ENCODE measurements around the gene CACNG8. TPM values are rescaled to one million over a fixed set of nuclear protein-coding genes. Genes with fewer than 3 reads are reported as not detected.
"Not testable (repeated sequence)": the region's sequence is repeated elsewhere in the genome, so short reads cannot be mapped to it uniquely, and the experiment has no call there.

The CACNG8 gene
- total and polyA plus RNA-seq, 8 donors, result under 0.01 to 0.45 (median 0.01) TPM; not detected in 4

DNA sequence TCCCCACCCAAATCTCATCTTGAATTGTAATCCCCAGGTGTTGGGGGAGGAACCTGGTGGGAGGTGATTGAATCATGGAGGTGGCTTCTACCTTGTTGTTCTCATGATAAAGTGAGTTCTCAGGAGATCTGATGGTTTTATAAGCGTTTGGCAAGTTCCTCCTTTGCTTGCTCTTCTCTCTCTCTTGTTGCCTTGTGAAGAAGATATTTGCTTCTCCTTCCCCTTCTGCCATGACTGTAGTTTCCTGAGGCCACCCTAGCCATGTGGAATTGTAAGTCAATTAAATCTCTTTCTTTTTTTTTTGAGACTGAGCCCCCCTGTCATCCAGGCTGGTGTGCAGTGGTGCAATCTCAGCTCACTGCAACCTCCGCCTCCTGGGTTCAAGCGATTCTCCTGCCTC is 66.6 kb downstream of the CACNG8 start:
- Histone ChIP-seq H3K9me3 (no peaks in the 10 kb centered on the region), H3K27me3 (peaks cover 0 to 90% (median 5%) of the 10 kb centered on the region in 3 donors), H3K27ac (no peak overlapping the region), H3K36me3 (no peaks in the 10 kb centered on the region), H3K4me3 (no peak overlapping the region), H3K4me1 (peaks cover 0 to 5% (median under 1%) of the 10 kb centered on the region in 4 donors)
- intact Hi-C loops (cut with DNase I; ENCODE audit: low total_unique reads), result loop anchor here (10.0 kb wide), 2 partner anchors 124 to 184 kb away; partner anchors contain the start of gene CACNG7
- TF ChIP-seq POLR2A (IDR thresholded peaks at IDR 0.05), result no peak
- TF ChIP-seq EP300 (IDR thresholded peaks at IDR 0.05), result no peak
- TF ChIP-seq CTCF (IDR thresholded peaks at IDR 0.05), result no peak
- 72 to 80% (median 73%) methylated on average over 3 of the region's 3 CpGs for WGBS, 5 donors
- DNase-seq, result no peak

DNA sequence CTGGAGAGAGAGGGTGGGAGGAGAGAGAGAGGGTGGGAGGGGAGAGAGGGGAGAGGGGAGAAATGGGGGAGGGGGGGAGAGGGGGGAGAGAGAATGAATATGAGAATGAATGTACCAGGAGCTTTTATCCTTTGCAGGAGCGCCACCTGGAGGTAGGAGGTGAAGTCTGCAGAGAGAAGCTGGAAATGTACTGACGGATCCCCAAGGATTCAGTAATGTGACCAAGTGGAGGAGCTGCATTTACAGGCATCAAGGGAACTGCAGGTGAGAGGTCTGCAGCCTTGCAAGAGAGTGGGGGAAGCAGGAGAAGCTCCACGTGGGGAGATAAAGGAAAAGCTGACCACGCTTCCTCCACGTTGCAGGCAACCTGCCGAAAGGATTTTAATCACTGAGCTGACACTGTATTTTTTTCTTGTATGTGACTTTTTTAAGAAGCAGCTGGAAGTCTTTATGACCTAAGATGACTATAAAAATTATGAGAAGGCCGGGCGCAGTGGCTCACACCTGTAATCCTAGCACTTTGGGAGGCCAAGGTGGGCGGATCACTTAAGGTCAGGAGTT is 67.3 kb downstream of the CACNG8 start:
- peaks cover 0 to 86% (median 0%) of the 10 kb centered on the region in 3 donors for H3K27me3 ChIP-seq
- peak; percentile 66 to 71 for DNase-seq
- no peak overlapping the region for H3K27ac ChIP-seq
- 31 to 39% (median 35%) methylated on average over 9 of the region's 9 CpGs for WGBS, 5 donors
- no peaks in the 10 kb centered on the region for H3K36me3 ChIP-seq
- no peak overlapping the region for H3K4me3 ChIP-seq
- peak in 4 of 7 experiments; percentile 37 to 67 (median 42) for TF ChIP-seq CTCF (IDR thresholded peaks at IDR 0.05)
- no peak for TF ChIP-seq EP300 (IDR thresholded peaks at IDR 0.05)
- TF ChIP-seq POLR2A (IDR thresholded peaks at IDR 0.05), result no peak
- no peak for TF ChIP-seq POLR2AphosphoS5 (IDR thresholded peaks at IDR 0.05)
- no peaks in the 10 kb centered on the region for H3K9me3 ChIP-seq
- peaks cover 0 to 5% (median 0%) of the 10 kb centered on the region in 4 donors for H3K4me1 ChIP-seq
- intact Hi-C loops (cut with DNase I; ENCODE audit: low total_unique reads), result loop anchor here (5.0 to 10.0 kb wide), 3 partner anchors 125 to 238 kb away; partner anchors contain the start of gene CACNG7

GRCh38 chr19:54030895-54031586 is 68.3 kb downstream of the CACNG8 start:
- TF ChIP-seq POLR2AphosphoS5 (IDR thresholded peaks at IDR 0.05) (no peak), EP300 (IDR thresholded peaks at IDR 0.05) (no peak), POLR2A (IDR thresholded peaks at IDR 0.05) (no peak), CTCF (IDR thresholded peaks at IDR 0.05) (no peak)
- Histone ChIP-seq H3K4me1 (peaks cover 0 to 5% (median 0%) of the 10 kb centered on the region in 4 donors), H3K36me3 (no peaks in the 10 kb centered on the region), H3K27ac (no peak overlapping the region), H3K9me3 (no peaks in the 10 kb centered on the region), H3K4me3 (no peak overlapping the region), H3K27me3 (peaks cover 0 to 80% (median 0%) of the 10 kb centered on the region in 3 donors)
- intact Hi-C loops (cut with DNase I; ENCODE audit: low total_unique reads), result loop anchor here (5.0 kb wide), 1 partner anchor 239 kb away; no protein-coding TSS in a partner anchor
- WGBS, 5 donors, result 32 to 41% (median 38%) methylated on average over 13 of the region's 13 CpGs
- DNase-seq, result no peak

DNA sequence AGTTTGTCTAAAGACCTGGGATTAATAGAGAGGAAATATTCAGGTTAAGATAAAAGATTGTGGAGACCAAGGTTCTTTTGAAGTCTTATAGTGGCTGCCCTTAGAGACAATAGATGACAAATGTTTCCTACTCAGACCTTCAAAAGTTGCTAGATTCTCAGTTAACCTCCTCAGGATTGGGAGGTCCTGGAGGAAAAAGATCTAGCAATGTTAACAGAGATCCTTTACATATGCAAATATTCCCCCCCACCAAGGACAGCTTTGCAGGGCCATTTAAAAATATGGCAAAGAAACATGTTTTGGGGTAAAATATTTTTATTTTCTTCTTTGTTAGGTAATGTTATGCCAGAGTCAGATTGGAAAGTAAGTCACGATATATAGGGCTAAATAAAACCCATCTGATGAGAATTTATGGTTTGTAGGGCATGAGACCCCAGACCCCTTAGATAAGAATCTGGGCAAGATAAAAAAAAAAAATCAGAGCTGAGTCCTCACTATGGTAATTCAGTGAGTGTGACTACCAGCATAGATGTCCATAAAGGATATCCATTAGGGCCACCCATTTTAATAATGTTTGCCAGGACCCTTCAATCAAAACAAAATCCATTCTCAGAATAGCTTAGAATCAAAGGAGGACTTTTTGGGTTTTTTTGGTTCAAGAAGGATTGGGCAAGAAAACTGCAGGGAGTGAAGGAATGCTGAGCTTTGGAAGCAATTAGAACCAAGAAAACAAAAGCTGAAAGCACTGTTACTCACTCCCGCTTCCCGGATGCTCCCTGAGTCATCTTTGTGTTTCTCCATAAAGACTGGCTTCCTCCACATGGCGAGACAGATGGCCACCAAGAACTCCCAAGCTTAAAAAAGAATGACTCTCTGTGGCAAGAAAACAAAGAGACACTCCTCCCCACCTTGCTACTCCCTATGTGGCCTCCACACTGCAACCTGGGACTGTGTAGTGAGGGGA is 72.8 kb downstream of the CACNG8 start:
- H3K9me3 ChIP-seq, result no peaks in the 10 kb centered on the region
- peaks cover 0 to 3% (median 0%) of the 10 kb centered on the region in 4 donors for H3K4me1 ChIP-seq
- H3K4me3 ChIP-seq, result no peak overlapping the region
- H3K36me3 ChIP-seq, result no peaks in the 10 kb centered on the region
- DNase-seq, result no peak
- 50 to 63% (median 59%) methylated on average over 4 of the region's 4 CpGs for WGBS, 5 donors
- intact Hi-C loops (cut with DNase I; ENCODE audit: low total_unique reads), result no loop called here
- no peak for TF ChIP-seq CTCF (IDR thresholded peaks at IDR 0.05)
- no peak for TF ChIP-seq POLR2AphosphoS5 (IDR thresholded peaks at IDR 0.05)
- TF ChIP-seq EP300 (IDR thresholded peaks at IDR 0.05), result no peak
- TF ChIP-seq POLR2A (IDR thresholded peaks at IDR 0.05), result no peak
- H3K27ac ChIP-seq, result no peak overlapping the region
- H3K27me3 ChIP-seq, result peaks cover 0 to 52% (median 0%) of the 10 kb centered on the region in 3 donors

DNA sequence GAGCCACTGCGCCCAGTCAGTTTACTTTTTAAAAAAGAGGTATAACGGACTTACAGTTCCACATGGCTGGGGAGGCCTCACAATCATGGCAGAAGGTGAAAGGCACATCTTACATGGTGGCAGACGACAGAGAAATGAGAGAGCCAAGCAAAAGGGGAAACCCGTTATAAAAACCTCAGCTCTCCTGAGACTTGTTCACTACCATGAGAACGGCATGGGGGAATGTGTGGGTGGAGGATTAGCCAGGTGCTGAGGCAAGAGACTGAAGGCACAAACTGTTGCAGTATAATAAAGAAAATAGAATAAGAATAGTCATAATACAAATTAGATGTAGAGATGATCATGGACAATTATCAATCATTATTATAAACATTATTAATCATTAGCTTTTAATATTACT is 73.8 kb downstream of the CACNG8 start:
- H3K27me3 ChIP-seq, result peaks cover 0 to 48% (median 0%) of the 10 kb centered on the region in 3 donors
- intact Hi-C loops (cut with DNase I; ENCODE audit: low total_unique reads); H3K27ac ChIP-seq; H3K9me3 ChIP-seq; H3K4me3 ChIP-seq; H3K36me3 ChIP-seq; H3K4me1 ChIP-seq; DNase-seq: not testable (repeated sequence)
- 69 to 85% (median 81%) methylated on average over 5 of the region's 5 CpGs for WGBS, 5 donors

Data from stomach (tissue), 9 donors.